Hepatocyte (in vitro differentiated cells): ENCODE results near the gene HAGH. TPM values are rescaled to one million over a fixed set of nuclear protein-coding genes. Genes with fewer than 3 reads are reported as not detected.
A peak's percentile ranks its signal among the peaks of the same experiment; 100 is the strongest.
"Not testable (repeated sequence)": the region's sequence is repeated elsewhere in the genome, so short reads cannot be mapped to it uniquely, and the experiment has no call there.

Experiments used
- DNase-seq: peaks from one replicate; pipeline ENCODE4 v3.0.0-alpha.2; 2016; ENCODE audit warnings: low spot score
- H2AFZ ChIP-seq: fragments of 200-600 bp; sonication (generic); 2 replicates; pipeline ENCODE4 v1.6.0; 2016; ENCODE audit warnings: antibody characterized with exemption, mild to moderate bottlenecking
- H3K27ac ChIP-seq: fragments of 200-600 bp; sonication (generic); 2 replicates; pipeline ENCODE4 v1.5.1; 2016; ENCODE audit warnings: mild to moderate bottlenecking
- H3K27me3 ChIP-seq: fragments of 200-600 bp; sonication (generic); 2 replicates; pipeline ENCODE4 v1.6.1; 2016
- H3K36me3 ChIP-seq: fragments of 200-600 bp; sonication (generic); replicated peaks from 2 replicates; pipeline ENCODE4 v1.5.1; 2016; ENCODE audit warnings: low read depth; ENCODE audit not compliant: insufficient read depth
- H3K4me1 ChIP-seq: fragments of 200-600 bp; sonication (generic); 2 replicates; pipeline ENCODE4 v1.5.1; 2016; ENCODE audit warnings: mild to moderate bottlenecking, moderate library complexity; ENCODE audit not compliant: insufficient read depth
- H3K4me2 ChIP-seq: fragments of 200-600 bp; sonication (generic); 2 replicates; pipeline ENCODE4 v1.6.0; 2016
- H3K4me3 ChIP-seq: fragments of 200-600 bp; sonication (generic); 2 replicates; pipeline ENCODE4 v1.5.1; 2016; ENCODE audit warnings: mild to moderate bottlenecking
- H3K79me2 ChIP-seq: fragments of 200-600 bp; sonication (generic); 2 replicates; pipeline ENCODE4 v1.6.0; 2017; ENCODE audit warnings: mild to moderate bottlenecking
- H3K9me2 ChIP-seq: fragments of 200-600 bp; sonication (generic); replicated peaks from 2 replicates; pipeline ENCODE4 v1.6.0; 2017; ENCODE audit warnings: mild to moderate bottlenecking; ENCODE audit not compliant: insufficient read depth
- H3K9me3 ChIP-seq: fragments of 200-600 bp; sonication (generic); 2 replicates; pipeline ENCODE4 v1.5.1; 2016; ENCODE audit warnings: low read depth, mild to moderate bottlenecking
- H4K20me1 ChIP-seq: fragments of 200-600 bp; sonication (generic); 2 replicates; pipeline ENCODE4 v1.6.0; 2016; ENCODE audit warnings: mild to moderate bottlenecking; ENCODE audit not compliant: insufficient read depth, poor library complexity, severe bottlenecking
- EZH2 ChIP-seq: fragments of 200-600 bp; sonication (generic); IDR thresholded peaks from 2 replicates; pipeline ENCODE4 v1.6.1; 2016; ENCODE audit warnings: antibody characterized with exemption, mild to moderate bottlenecking, borderline replicate concordance
- EZH2phosphoT487 ChIP-seq: fragments of 200-600 bp; sonication (generic); IDR thresholded peaks from one replicate; pipeline ENCODE4 v1.6.1; 2018; ENCODE audit warnings: antibody characterized with exemption, mild to moderate bottlenecking, low read depth, moderate library complexity; ENCODE audit not compliant: unreplicated experiment, severe bottlenecking
- WGBS: methylation state at CpG from one replicate; pipeline ENCODE4 v1.1.6; 2016; ENCODE audit warnings: low lambda C conversion rate; ENCODE audit errors: missing lambda C conversion rate; 5-methylcytosine and 5-hydroxymethylcytosine counted together
- polyA plus RNA-seq: library from polyadenylated mRNA; unstranded; fragments of >200 nt; fragmentation: Nextera tagmentation; extraction: Ambion mirVana; gene quantifications from 2 replicates; pipeline ENCODE4 v1.2.1, GENCODE V29; 2016
- total RNA-seq: library from RNA; depleted of rRNA; stranded (reverse); fragments of >200 nt; gene quantifications from 2 replicates; pipeline ENCODE4 v1.2.3, GENCODE V29; 2014
- TF ChIP-seq, protein P1 (sequence below): fragments of 200-600 bp; sonication (generic); IDR thresholded peaks from 2 replicates; pipeline ENCODE4 v1.5.1; 2016; ENCODE audit warnings: antibody characterized with exemption, mild to moderate bottlenecking; ENCODE audit not compliant: poor library complexity

HAGH gene
- total RNA-seq (55.6 and 69.3 TPM in 2 replicates), polyA plus RNA-seq (91.7 and 113 TPM in 2 replicates)

DNA sequence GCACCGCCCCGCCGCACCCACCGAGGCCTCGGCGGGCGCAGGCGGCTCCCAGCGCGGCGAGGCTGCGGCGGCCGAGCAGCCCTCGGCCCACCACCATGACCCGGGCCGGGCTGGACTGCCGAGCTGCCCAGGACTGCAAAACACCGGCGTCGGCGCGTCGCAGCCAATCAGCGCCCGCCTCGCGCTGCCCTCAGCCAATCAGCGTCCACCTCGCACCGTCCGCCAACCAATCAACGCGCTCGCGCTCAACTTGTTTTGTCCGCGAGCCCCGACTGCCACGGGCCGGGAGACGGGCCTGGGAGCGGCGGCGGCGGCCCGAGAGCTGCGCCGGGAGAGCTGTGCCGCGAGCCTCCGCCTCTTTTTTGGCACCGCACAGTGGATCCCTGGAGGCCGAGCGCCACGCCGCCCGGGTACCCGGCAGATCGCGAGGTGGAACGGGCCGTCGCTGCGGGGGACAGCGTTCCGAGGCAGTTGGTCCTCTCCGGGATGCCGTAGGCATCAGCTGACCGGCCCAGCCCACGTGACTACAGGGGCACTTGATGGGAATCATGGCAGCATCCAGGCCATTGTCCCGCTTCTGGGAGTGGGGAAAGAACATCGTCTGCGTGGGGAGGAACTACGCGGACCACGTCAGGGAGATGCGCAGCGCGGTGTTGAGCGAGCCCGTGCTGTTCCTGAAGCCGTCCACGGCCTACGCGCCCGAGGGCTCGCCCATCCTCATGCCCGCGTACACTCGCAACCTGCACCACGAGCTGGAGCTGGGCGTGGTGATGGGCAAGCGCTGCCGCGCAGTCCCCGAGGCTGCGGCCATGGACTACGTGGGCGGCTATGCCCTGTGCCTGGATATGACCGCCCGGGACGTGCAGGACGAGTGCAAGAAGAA, at the start of gene HAGH, which contains the start of gene FAHD1:
Gene HAGH (minus strand): TSS at position 135 of the 883 bp plus-strand sequence. CDS start 38 bp downstream, at position 97.
Gene FAHD1 (plus strand): TSS at position 516 of the 883 bp plus-strand sequence. CDS start 33 bp downstream, at position 549.
- peaks cover 75% of the 10 kb centered on the region for H3K79me2 ChIP-seq
- 3% methylated on average over 77 of the region's 104 CpGs for WGBS
- no peaks in the 10 kb centered on the region for H3K9me3 ChIP-seq

DNA sequence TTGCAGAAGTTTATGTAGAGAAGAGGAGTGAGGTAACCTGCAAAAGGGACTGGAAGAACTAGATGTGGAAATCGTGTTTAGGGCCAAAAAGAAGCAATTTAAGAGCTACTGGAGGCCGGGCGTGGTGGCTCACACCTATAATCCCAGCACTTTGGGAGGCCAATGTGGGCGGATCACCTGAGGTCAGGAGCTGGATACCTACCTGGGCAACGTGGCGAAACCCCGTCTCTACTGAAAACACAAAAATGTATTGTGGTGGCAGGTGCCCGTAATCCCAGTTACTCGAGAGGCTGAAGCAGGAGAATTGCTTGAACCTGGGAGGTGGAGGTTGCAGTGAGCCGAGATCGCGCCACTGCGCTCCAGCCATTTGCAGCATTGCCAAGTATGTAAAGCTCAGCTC, 49.4 kb upstream of the HAGH start:
- not testable (repeated sequence) for H4K20me1 ChIP-seq, H3K79me2 ChIP-seq, H3K9me2 ChIP-seq, DNase-seq, H3K4me2 ChIP-seq, H3K36me3 ChIP-seq, H3K4me1 ChIP-seq, H3K27ac ChIP-seq, H2AFZ ChIP-seq, H3K9me3 ChIP-seq, H3K4me3 ChIP-seq
- 91% methylated on average over 13 of the region's 13 CpGs for WGBS
- H3K27me3 ChIP-seq, result peaks cover 32% of the 10 kb centered on the region

More for the DNA sequence above, at the start of gene HAGH, which contains the start of gene FAHD1:
- H3K36me3 ChIP-seq, result no peaks in the 10 kb centered on the region
- peak within 1 kb of the TSS; percentile 91 for H3K27ac ChIP-seq
- peak within 1 kb of the TSS; percentile 95 for H3K4me2 ChIP-seq
- peak within 1 kb of the TSS; percentile 99 for H3K4me3 ChIP-seq
- H3K9me2 ChIP-seq, result no peaks in the 10 kb centered on the region
- DNase-seq, result peak; percentile 97
- peaks cover 13% of the 10 kb centered on the region for H3K4me1 ChIP-seq
- TF ChIP-seq EZH2 (no peak), EZH2phosphoT487 (no peak)
- TF ChIP-seq, protein P1, sequence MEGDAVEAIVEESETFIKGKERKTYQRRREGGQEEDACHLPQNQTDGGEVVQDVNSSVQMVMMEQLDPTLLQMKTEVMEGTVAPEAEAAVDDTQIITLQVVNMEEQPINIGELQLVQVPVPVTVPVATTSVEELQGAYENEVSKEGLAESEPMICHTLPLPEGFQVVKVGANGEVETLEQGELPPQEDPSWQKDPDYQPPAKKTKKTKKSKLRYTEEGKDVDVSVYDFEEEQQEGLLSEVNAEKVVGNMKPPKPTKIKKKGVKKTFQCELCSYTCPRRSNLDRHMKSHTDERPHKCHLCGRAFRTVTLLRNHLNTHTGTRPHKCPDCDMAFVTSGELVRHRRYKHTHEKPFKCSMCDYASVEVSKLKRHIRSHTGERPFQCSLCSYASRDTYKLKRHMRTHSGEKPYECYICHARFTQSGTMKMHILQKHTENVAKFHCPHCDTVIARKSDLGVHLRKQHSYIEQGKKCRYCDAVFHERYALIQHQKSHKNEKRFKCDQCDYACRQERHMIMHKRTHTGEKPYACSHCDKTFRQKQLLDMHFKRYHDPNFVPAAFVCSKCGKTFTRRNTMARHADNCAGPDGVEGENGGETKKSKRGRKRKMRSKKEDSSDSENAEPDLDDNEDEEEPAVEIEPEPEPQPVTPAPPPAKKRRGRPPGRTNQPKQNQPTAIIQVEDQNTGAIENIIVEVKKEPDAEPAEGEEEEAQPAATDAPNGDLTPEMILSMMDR, result no peak
- peak within 1 kb of the TSS; percentile 96 for H2AFZ ChIP-seq
- H3K27me3 ChIP-seq, result no peaks in the 10 kb centered on the region
- H4K20me1 ChIP-seq, result no peaks in the 10 kb centered on the region

DNA sequence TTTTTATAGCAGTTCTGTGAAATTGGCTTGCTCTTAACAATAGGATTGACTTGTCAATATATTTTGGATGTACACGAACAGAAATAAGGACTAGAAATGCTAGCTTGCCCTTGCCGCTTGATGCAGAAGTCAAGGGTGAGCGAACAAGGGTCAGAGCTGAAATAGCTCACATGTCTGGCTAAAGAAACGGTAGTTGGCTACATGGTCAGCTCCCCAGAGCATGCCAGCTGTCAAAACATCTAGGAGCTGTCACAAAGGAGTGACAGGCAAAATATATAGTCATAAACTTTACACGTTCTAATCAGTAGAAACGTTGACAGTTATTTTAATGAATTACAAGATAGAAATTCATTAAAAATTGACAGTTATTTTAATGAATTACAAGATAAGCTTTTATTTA, 48.2 kb upstream of the HAGH start:
- no peaks in the 10 kb centered on the region for H4K20me1 ChIP-seq
- no peak overlapping the region for H2AFZ ChIP-seq
- no peaks in the 10 kb centered on the region for H3K36me3 ChIP-seq
- H3K4me1 ChIP-seq, result no peaks in the 10 kb centered on the region
- no peaks in the 10 kb centered on the region for H3K9me3 ChIP-seq
- H3K4me2 ChIP-seq, result no peak overlapping the region
- H3K27me3 ChIP-seq, result peaks cover 32% of the 10 kb centered on the region
- no peak for DNase-seq
- 71% methylated on average over 6 of the region's 6 CpGs for WGBS
- no peak overlapping the region for H3K27ac ChIP-seq
- TF ChIP-seq EZH2 (no peak), EZH2phosphoT487 (no peak)
- TF ChIP-seq, protein P1, result no peak
- H3K79me2 ChIP-seq, result no peaks in the 10 kb centered on the region
- no peaks in the 10 kb centered on the region for H3K9me2 ChIP-seq
- no peak overlapping the region for H3K4me3 ChIP-seq

DNA sequence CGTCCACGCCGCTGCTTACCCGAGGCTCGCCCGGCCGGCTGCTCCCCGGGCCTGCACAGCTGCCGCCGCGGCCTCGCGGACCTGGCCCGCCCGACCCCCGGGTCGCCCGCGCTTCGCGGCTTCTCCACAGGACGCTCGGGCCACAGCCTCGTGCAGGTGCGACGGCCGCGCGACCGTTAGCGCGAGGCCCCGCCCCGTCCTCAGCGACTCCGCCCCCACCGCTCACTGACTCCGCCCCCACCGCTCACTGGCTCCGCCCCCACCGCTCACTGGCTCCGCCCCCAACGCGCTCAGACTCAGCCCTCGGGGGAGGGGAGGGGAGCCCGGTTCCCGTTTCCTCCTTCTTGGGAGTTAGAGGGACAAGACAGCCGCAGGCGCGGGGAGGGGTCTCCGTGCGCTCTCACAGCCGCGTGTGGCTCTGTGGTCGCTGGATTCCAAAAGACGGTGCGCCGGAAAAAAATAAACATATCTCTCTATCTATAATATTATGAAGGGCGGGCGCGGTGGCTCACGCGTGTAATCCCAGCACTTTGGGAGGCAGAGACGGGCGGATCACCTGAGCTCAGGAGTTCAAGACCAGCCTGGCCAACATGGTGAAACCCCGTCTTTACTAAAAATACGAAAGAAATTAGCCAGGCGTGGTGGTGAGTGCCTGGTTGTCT, 45.5 kb upstream of the HAGH start, which contains the start of gene MEIOB:
Gene MEIOB (minus strand): TSS at position 191 of the 662 bp plus-strand sequence. CDS start 3,989 bp downstream, outside the sequence.
- H3K9me3 ChIP-seq, result no peaks in the 10 kb centered on the region
- peak; percentile 89 for TF ChIP-seq EZH2
- TF ChIP-seq, protein P1, result no peak
- no peak for TF ChIP-seq EZH2phosphoT487
- peaks cover 24% of the 10 kb centered on the region for H3K27me3 ChIP-seq
- H3K4me3 ChIP-seq, result no peak within 1 kb of the TSS
- no peaks in the 10 kb centered on the region for H3K4me1 ChIP-seq
- H3K4me2 ChIP-seq, result peak within 1 kb of the TSS; percentile 70
- H2AFZ ChIP-seq, result peak within 1 kb of the TSS; percentile 63
- H3K79me2 ChIP-seq, result no peaks in the 10 kb centered on the region
- H3K27ac ChIP-seq, result no peak within 1 kb of the TSS
- no peaks in the 10 kb centered on the region for H3K9me2 ChIP-seq
- H4K20me1 ChIP-seq, result no peaks in the 10 kb centered on the region
- no peaks in the 10 kb centered on the region for H3K36me3 ChIP-seq
- peak; percentile 44 for DNase-seq
- WGBS, result 10% methylated on average over 25 of the region's 68 CpGs
